ENCODE data around the gene WDR1. TPM values are rescaled to one million over a fixed set of nuclear protein-coding genes. Genes with fewer than 3 reads are reported as not detected.
A peak's percentile ranks its signal among the peaks of the same experiment; 100 is the strongest.

WDR1 gene
- total and polyA plus RNA-seq, 11 donors, result 76.1 to 299 (median 185) TPM

DNA sequence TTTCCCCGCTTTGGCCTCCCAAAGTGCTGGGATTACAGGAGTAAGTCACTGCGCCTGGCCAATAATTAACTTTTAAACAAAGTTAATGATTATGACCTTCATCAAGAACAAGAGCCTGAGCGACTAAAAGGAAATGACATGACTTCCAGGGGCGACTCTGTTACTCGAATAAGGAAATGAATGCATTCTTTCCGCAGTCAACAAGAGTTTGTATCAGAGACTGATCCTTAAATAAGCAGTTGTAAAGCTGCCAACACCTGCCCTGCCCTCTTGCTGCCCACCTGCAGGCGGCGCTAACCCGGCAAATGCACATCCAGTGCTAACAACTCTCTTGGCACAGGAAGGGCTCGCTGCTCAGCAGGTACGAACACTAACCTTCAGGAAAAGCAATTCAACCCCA is 27.3 kb downstream of the WDR1 start:
- ATAC-seq, result no peak
- Histone ChIP-seq H3K4me1 (peaks cover 17 to 83% (median 68%) of the 10 kb centered on the region in 12 donors), H3K36me3 (peaks cover 7 to 98% (median 80%) of the 10 kb centered on the region in 9 donors), H3K4me3 (no peak overlapping the region), H3K9me3 (no peaks in the 10 kb centered on the region), H3K27me3 (no peaks in the 10 kb centered on the region), H3K27ac (peak overlapping the region in 3 of 12 donors; percentile 7 to 44 (median 8))
- 44 to 63% (median 54%) methylated on average over 11 of the region's 11 CpGs for WGBS, 4 donors
- TF ChIP-seq POLR2A (IDR thresholded peaks at IDR 0.05), result no peak
- TF ChIP-seq, protein P1, sequence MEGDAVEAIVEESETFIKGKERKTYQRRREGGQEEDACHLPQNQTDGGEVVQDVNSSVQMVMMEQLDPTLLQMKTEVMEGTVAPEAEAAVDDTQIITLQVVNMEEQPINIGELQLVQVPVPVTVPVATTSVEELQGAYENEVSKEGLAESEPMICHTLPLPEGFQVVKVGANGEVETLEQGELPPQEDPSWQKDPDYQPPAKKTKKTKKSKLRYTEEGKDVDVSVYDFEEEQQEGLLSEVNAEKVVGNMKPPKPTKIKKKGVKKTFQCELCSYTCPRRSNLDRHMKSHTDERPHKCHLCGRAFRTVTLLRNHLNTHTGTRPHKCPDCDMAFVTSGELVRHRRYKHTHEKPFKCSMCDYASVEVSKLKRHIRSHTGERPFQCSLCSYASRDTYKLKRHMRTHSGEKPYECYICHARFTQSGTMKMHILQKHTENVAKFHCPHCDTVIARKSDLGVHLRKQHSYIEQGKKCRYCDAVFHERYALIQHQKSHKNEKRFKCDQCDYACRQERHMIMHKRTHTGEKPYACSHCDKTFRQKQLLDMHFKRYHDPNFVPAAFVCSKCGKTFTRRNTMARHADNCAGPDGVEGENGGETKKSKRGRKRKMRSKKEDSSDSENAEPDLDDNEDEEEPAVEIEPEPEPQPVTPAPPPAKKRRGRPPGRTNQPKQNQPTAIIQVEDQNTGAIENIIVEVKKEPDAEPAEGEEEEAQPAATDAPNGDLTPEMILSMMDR (IDR thresholded peaks at IDR 0.05), result peak; percentile 26 to 69 (median 40)
- peak in 2 of 5 donors; percentile 9 to 48 for DNase-seq
- intact Hi-C loops (cut with DNase I), result no loop called here

DNA sequence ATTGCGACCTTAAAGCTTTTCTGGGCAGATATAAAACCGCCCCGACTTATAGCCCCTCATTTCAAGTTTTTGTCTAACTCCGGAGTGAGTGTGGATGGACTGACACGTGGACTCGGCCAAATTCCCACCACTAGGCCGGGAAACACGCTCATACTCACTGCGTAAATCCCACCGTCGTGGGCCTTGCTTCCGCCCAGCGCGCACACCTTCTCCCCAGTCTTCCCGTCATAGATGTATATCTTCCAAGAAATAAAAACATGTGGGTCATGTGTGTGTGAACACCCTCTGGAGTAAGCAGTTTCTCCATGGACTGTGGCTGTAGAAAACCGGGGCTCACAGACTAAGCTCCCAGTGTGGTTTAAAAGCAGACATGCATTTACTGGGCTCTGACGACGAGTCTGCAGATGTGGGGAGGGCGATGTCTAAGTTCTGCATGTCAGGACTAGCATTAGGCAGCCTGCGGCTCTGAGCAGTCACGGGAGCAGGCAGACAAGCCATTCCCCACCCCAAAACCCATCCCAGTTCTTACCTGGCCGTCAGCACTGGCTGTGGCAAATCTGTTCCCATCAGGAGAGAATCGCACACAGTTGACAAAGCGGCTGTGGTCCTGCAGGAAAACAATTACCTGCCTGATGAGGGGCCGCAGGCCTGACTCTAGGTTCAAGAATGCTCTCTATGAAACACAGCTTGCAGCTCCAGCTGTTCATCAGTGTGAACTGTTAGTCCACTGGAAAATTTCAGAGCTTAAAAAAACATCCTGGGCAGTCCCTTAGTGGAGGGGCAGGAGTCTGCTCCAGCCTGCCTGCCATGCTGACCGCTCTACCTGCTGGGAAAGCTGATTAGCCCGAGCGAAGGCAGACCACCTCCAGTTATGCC is 28.2 kb downstream of the WDR1 start:
- peaks cover 13 to 76% (median 61%) of the 10 kb centered on the region in 12 donors for H3K4me1 ChIP-seq
- no peak for ATAC-seq
- TF ChIP-seq POLR2A (IDR thresholded peaks at IDR 0.05), result no peak
- TF ChIP-seq, protein P1 (IDR thresholded peaks at IDR 0.05), result no peak
- DNase-seq, result peak in 3 of 5 donors; percentile 0 to 42 (median 11)
- peaks cover 7 to 100% (median 88%) of the 10 kb centered on the region in 9 donors for H3K36me3 ChIP-seq
- no peak overlapping the region for H3K4me3 ChIP-seq
- H3K27me3 ChIP-seq, result no peaks in the 10 kb centered on the region
- no peaks in the 10 kb centered on the region for H3K9me3 ChIP-seq
- H3K27ac ChIP-seq, result peak overlapping the region in 1 of 12 donors; percentile 44
- intact Hi-C loops (cut with DNase I), result no loop called here
- 87 to 91% (median 89%) methylated on average over 28 of the region's 28 CpGs for WGBS, 4 donors

DNA sequence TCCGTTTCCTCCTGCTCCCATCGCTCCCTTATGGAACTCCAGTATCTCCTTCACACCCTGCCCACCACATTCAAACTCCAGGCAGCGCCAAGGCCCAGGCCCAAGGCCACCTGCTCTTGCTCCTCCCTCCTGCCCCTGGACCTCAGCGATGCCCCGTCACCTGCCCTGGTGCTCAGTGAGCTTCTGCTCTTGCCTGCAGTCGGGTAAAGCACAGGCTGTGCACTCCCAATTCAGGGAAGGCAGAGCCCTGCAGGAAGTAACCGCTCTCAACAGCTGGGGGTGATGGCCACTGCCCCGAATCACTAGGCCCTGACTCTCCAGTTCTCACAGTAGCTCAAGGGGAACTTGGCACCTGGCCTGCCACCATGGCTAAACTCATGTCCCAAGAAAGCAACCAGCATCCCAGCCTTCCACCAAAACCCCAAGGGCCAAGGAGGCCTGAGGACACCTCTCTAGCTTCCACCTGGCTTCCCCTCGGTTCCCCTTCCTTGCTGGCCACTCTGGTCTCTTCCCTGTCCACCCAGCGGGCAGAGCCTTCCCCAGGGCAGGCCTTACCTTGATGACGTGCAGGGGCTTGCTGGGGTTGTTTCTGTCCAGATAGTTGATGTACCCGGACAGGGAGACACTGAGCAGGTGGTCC is 29.3 kb downstream of the WDR1 start:
- no peak for ATAC-seq
- H3K36me3 ChIP-seq, result peaks cover 7 to 100% (median 95%) of the 10 kb centered on the region in 9 donors
- H3K4me3 ChIP-seq, result no peak overlapping the region
- H3K27ac ChIP-seq, result no peak overlapping the region
- no peak for TF ChIP-seq POLR2A (IDR thresholded peaks at IDR 0.05)
- TF ChIP-seq, protein P1 (IDR thresholded peaks at IDR 0.05), result no peak
- no peaks in the 10 kb centered on the region for H3K27me3 ChIP-seq
- peak in 1 of 5 donors; percentile 56 for DNase-seq
- intact Hi-C loops (cut with DNase I), result no loop called here
- H3K9me3 ChIP-seq, result no peaks in the 10 kb centered on the region
- peaks cover 2 to 65% (median 50%) of the 10 kb centered on the region in 12 donors for H3K4me1 ChIP-seq
- WGBS, 4 donors, result 89 to 96% (median 95%) methylated on average over 11 to 12 of the region's 12 CpGs
